Dermis microvascular lymphatic vessel endothelial cell (primary cell): Measurements from ENCODE around the gene SRGN. TPM values are rescaled to one million over a fixed set of nuclear protein-coding genes. Genes with fewer than 3 reads are reported as not detected.

Experiments used
- DNase-seq, 2 donors: peaks; one replicate each; pipeline versions ENCODE4 v3.0.0 to v3.0.0-alpha.2; 2010; ENCODE audit warnings: low read depth in 2 of 2
- total RNA-seq: library from RNA; depleted of rRNA; stranded (reverse); fragments of >200 nt; gene quantifications from 2 replicates; pipeline ENCODE4 v1.2.1, GENCODE V29; 2014

Gene SRGN
- total RNA-seq, 1 donor from 2014 or later = 298 TPM

GRCh38 chr10:69090685-69091084 is 2.8 kb downstream of the SRGN start:
- DNase-seq = no peak

GRCh38 chr10:69091143-69091651 is 3.3 kb downstream of the SRGN start:
- DNase-seq = no peak

- DNase-seq = peak; percentile 73 to 89
Observed at GRCh38 chr10:69092959-69093850, 5.3 kb downstream of the SRGN start.

GRCh38 chr10:69093933-69094332 is 6.0 kb downstream of the SRGN start:
- DNase-seq = peak in 1 of 2 donors; percentile 24

- no peak for DNase-seq
Observed at GRCh38 chr10:69096045-69096444, 8.1 kb downstream of the SRGN start.

- DNase-seq = no peak
Observed at GRCh38 chr10:69097729-69098128, 9.8 kb downstream of the SRGN start.

- no peak for DNase-seq
Observed at GRCh38 chr10:69100136-69100872, 12.4 kb downstream of the SRGN start.

GRCh38 chr10:69101451-69102095 is 13.7 kb downstream of the SRGN start:
- DNase-seq = peak in 1 of 2 donors; percentile 67

GRCh38 chr10:69102440-69102839 is 14.5 kb downstream of the SRGN start:
- peak in 1 of 2 donors; percentile 16 for DNase-seq

- peak in 1 of 2 donors; percentile 52 for DNase-seq
Observed at GRCh38 chr10:69103784-69104183, 15.9 kb downstream of the SRGN start.

- DNase-seq = no peak
Observed at GRCh38 chr10:69104994-69105790, 17.3 kb downstream of the SRGN start.

- no peak for DNase-seq
Observed at GRCh38 chr10:69107176-69107490, 19.2 kb downstream of the SRGN start.

- no peak for DNase-seq
Observed at GRCh38 chr10:69107699-69108098, 19.8 kb downstream of the SRGN start.

GRCh38 chr10:69119896-69120295 is 32.0 kb downstream of the SRGN start:
- no peak for DNase-seq

GRCh38 chr10:69123306-69123746 is 35.4 kb downstream of the SRGN start:
- peak in 1 of 2 donors; percentile 75 for DNase-seq

- peak; percentile 94 to 99 for DNase-seq
Observed at GRCh38 chr10:69123747-69124562, 36.1 kb downstream of the SRGN start, which contains the start of gene VPS26A. Gene VPS26A, plus strand, starts transcription at chr10:69124178. Its CDS starts 100 bp downstream, at chr10:69124278.

GRCh38 chr10:69124563-69125268 is 36.8 kb downstream of the SRGN start:
- peak; percentile 64 to 85 for DNase-seq

- no peak for DNase-seq
Observed at GRCh38 chr10:69125554-69125953, 37.7 kb downstream of the SRGN start.

- no peak for DNase-seq
Observed at GRCh38 chr10:69130251-69130650, 42.3 kb downstream of the SRGN start.
